HG03439 (cell line): ENCODE data around the gene XIRP1.
"Not testable (repeated sequence)": the region's sequence is repeated elsewhere in the genome, so short reads cannot be mapped to it uniquely, and the experiment has no call there.

Source experiments
- ATAC-seq: cut with Tn5 transposase; IDR thresholded peaks from one replicate; pipeline ENCODE4 v1.9.1; 2021; ENCODE audit warnings: mild to moderate bottlenecking, moderate library complexity; ENCODE audit not compliant: unreplicated experiment

The XIRP1 gene

GRCh38 chr3:39185959-39186691 lies 6.3 kb downstream of the XIRP1 start:
- no peak for ATAC-seq

GRCh38 chr3:39185326-39185958 lies 7.0 kb downstream of the XIRP1 start:
- ATAC-seq = no peak

GRCh38 chr3:39184968-39185285 lies 7.5 kb downstream of the XIRP1 start:
- no peak for ATAC-seq

- no peak for ATAC-seq
Measured at GRCh38 chr3:39184081-39184967, 8.1 kb downstream of the XIRP1 start.

- ATAC-seq = no peak
Measured at GRCh38 chr3:39183211-39184080, 8.9 kb downstream of the XIRP1 start.

- no peak for ATAC-seq
Measured at GRCh38 chr3:39181408-39182335, 10.7 kb downstream of the XIRP1 start.

GRCh38 chr3:39180546-39181346 lies 11.6 kb downstream of the XIRP1 start:
- ATAC-seq = peak; percentile 92

GRCh38 chr3:39180183-39180545 lies 12.2 kb downstream of the XIRP1 start:
- ATAC-seq = no peak

GRCh38 chr3:39178553-39178952 lies 13.8 kb downstream of the XIRP1 start:
- no peak for ATAC-seq

- ATAC-seq = no peak
Measured at GRCh38 chr3:39177708-39178332, 14.6 kb downstream of the XIRP1 start.

GRCh38 chr3:39176025-39176714 lies 16.2 kb downstream of the XIRP1 start:
- ATAC-seq = no peak

GRCh38 chr3:39173318-39174125 lies 18.9 kb downstream of the XIRP1 start:
- ATAC-seq = no peak

GRCh38 chr3:39171860-39172259 lies 20.5 kb downstream of the XIRP1 start:
- no peak for ATAC-seq

GRCh38 chr3:39170877-39171276 lies 21.5 kb downstream of the XIRP1 start:
- not testable (repeated sequence) for ATAC-seq

GRCh38 chr3:39170461-39170860 lies 21.9 kb downstream of the XIRP1 start:
- no peak for ATAC-seq

- no peak for ATAC-seq
Measured at GRCh38 chr3:39169712-39170111, 22.7 kb downstream of the XIRP1 start.

- ATAC-seq = no peak
Measured at GRCh38 chr3:39168156-39168780, 24.1 kb downstream of the XIRP1 start.
